Heart right ventricle (tissue), 16 donors: ENCODE data around the gene KRT73. TPM values are rescaled to one million over a fixed set of nuclear protein-coding genes. Genes with fewer than 3 reads are reported as not detected.

Experiments used
- ATAC-seq, 8 donors: fragments of 200-7000 bp; cut with Tn5 transposase; one replicate each; pipeline ENCODE4 v1.9.1; 2020; ENCODE audit warnings: mild to moderate bottlenecking in 8 of 8, moderate library complexity in 8 of 8, moderate number of reproducible peaks in 1 of 8
- DNase-seq, 2 donors: peaks; one replicate each; pipeline ENCODE4 v3.0.0-alpha.2; 2020
- H3K27ac ChIP-seq, 10 donors: fragments of 200-600 bp; sonication (generic) in 2 of 10; one replicate each; pipeline versions ENCODE4 v1.5.0 to v1.8.0; 2020 to 2022; ENCODE audit warnings: mild to moderate bottlenecking in 3 of 10
- H3K27me3 ChIP-seq, 7 donors: fragments of 200-600 bp; one replicate each; pipeline ENCODE4 v1.8.0; 2021 to 2022; ENCODE audit warnings: mild to moderate bottlenecking in 2 of 7
- H3K36me3 ChIP-seq, 9 donors: fragments of 200-600 bp; sonication (generic) in 1 of 9; one replicate each; pipeline versions ENCODE4 v1.5.0 to v1.8.0; 2020 to 2022; ENCODE audit warnings: mild to moderate bottlenecking in 2 of 9
- H3K4me1 ChIP-seq, 9 donors: fragments of 200-600 bp; sonication (generic) in 1 of 9; one replicate each; pipeline versions ENCODE4 v1.5.0 to v1.8.0; 2020 to 2022; ENCODE audit warnings: mild to moderate bottlenecking in 4 of 9
- H3K4me3 ChIP-seq, 10 donors: fragments of 200-600 bp; sonication (generic) in 2 of 10; one replicate each; pipeline versions ENCODE4 v1.5.0 to v1.8.0; 2020 to 2022; ENCODE audit warnings: mild to moderate bottlenecking in 7 of 10, moderate library complexity in 2 of 10
- H3K9me3 ChIP-seq, 11 donors: fragments of 200-600 bp in 10 of 11; sonication (generic) in 2 of 11; one replicate each; pipeline versions ENCODE4 v1.5.0 to v1.8.0; 2013 to 2022; ENCODE audit warnings: mild to moderate bottlenecking in 2 of 11, control low read depth in 1 of 11, moderate library complexity in 1 of 11
- CTCF ChIP-seq, 9 donors: fragments of 200-600 bp; sonication (generic) in 2 of 9; IDR thresholded peaks; one replicate each; pipeline versions ENCODE4 v1.5.0 to v1.8.0; 2021 to 2022; ENCODE audit warnings: antibody characterized with exemption in 9 of 9, mild to moderate bottlenecking in 5 of 9, moderate library complexity in 1 of 9
- WGBS, 2 donors: extraction: QIAGEN DNeasy Blood & Tissue Kit; methylation state at CpG; one replicate each; pipeline ENCODE4 v1.1.7; 2013; ENCODE audit warnings: inconsistent platforms in 1 of 2; 5-methylcytosine and 5-hydroxymethylcytosine counted together
- intact Hi-C, 10 donors: fragments of 100-400 bp; cut with DNase I; formaldehyde crosslinking; loops; one replicate each; pipeline versions ENCODE4 v1.11.1 to v1.14.2; 2022
- polyA plus RNA-seq, 2 donors: library from polyadenylated mRNA; stranded (reverse); fragments of 200-250 nt; gene quantifications; one replicate each; pipeline ENCODE4 v1.2.3, GENCODE V29; 2013
- total RNA-seq, 10 donors: library from RNA; stranded (reverse); fragmentation: NEBNext Ultra II Directional in 3 of 10; extraction: Animal tissue kit (Norgen Biotek cat#: 25700) in 3 of 10; gene quantifications; one replicate each; pipeline versions ENCODE4 v1.2.1 to v1.2.4, GENCODE V29; 2021 to 2023
- donor health status: Arrhythmogenic right ventricular cardiomyopathy.
- donor health status: ischemic (EF 13 %, LVEDD 7.1; RV severe dilation, severe dysfunction).
- donor health status: healthy with polysubstance abuse.
- donor health status: DM: no; HTN: yes; CAD: no.
- donor health status: DM: no; HTN: no; CAD: no.
- donor health status: ischemic (EF 25% LVEDD 6.9; RV normal size, moderate dysfunction).
- donor health status: ischemic (EF 25% LVEDD 5.7; RV mildly dilated, moderate dysfunction).
- donor health status: healthy.
- donor health status: DM: yes; HTN: yes; CAD: no.
- donor health status: Ischemic cardiomyopathy.
- donor health status: ischemic (EF 35%, LVEDD 5.7; RV mildly dilated, moderate dysfunction).
- donor health status: nonischemic (EF 11% LVEDD 7.7; RV severe dilation, severe dysfunction).
- donor health status: DM: yes; HTN: yes; CAD: no.
- donor health status: PGD.
- donor health status: ischemic (EF 29% LVEDD 5.4; RV normal size, mild dysfunction).
- donor health status: nonischemic (EF 23%, LVEDD 6.1; RV moderate dilation, normal function).

KRT73 gene
- total and polyA plus RNA-seq, 12 donors, result not detected

DNA sequence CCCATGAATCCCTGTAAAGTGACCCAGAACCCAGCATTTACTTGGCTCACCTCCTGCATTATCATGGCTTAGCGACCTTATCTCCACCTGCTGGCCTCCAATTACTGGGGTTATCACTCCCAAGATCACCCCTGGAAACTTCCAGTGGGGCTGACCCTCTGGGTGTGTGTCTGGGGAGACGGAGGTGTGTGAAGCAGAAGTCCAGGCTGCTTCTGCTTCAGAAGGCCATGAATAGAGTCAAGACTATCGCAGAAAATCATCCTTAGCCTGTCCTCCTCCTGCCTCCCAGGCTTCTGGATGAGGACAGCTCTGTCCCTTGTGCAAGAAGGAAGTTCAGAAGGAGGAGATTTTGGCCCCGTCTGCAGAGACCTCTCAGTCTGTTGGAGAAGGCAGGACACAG lies 16.7 kb downstream of the KRT73 start:
- 39 to 63% methylated on average over 4 of the region's 4 CpGs for WGBS, 2 donors
- Histone ChIP-seq H3K4me3 (no peak overlapping the region), H3K9me3 (no peaks in the 10 kb centered on the region), H3K4me1 (peaks cover 0 to 4% (median 0%) of the 10 kb centered on the region in 9 donors), H3K36me3 (no peaks in the 10 kb centered on the region), H3K27ac (no peak overlapping the region), H3K27me3 (peaks cover 16 to 75% (median 65%) of the 10 kb centered on the region in 7 donors)
- intact Hi-C loops, result no loop called here
- no peak for ATAC-seq
- DNase-seq, result no peak
- no peak for TF ChIP-seq CTCF (IDR thresholded peaks at IDR 0.05)

- H3K4me3 ChIP-seq, result peak within 1 kb of the TSS in 1 of 10 donors; percentile 5
- DNase-seq (no peak), ATAC-seq (peak in 1 of 8 donors; percentile 37)
- no peak within 1 kb of the TSS for H3K27ac ChIP-seq
- WGBS, 2 donors, result 20 to 22% methylated on average over 48 of the region's 48 CpGs
- peaks cover 16 to 77% (median 63%) of the 10 kb centered on the region in 7 donors for H3K27me3 ChIP-seq
- H3K4me1 ChIP-seq, result peaks cover 0 to 4% (median 0%) of the 10 kb centered on the region in 9 donors
- intact Hi-C loops, result no loop called here
- H3K9me3 ChIP-seq, result no peaks in the 10 kb centered on the region
- no peaks in the 10 kb centered on the region for H3K36me3 ChIP-seq
- TF ChIP-seq CTCF (IDR thresholded peaks at IDR 0.05), result no peak
These were observed 17.3 kb downstream of the KRT73 start, which contains the start of gene KRT72 for GRCh38 chr12:52600941-52601481. KRT72 (minus strand) TSS chr12:52601463; CDS start chr12:52601452, 11 bp downstream.

DNA sequence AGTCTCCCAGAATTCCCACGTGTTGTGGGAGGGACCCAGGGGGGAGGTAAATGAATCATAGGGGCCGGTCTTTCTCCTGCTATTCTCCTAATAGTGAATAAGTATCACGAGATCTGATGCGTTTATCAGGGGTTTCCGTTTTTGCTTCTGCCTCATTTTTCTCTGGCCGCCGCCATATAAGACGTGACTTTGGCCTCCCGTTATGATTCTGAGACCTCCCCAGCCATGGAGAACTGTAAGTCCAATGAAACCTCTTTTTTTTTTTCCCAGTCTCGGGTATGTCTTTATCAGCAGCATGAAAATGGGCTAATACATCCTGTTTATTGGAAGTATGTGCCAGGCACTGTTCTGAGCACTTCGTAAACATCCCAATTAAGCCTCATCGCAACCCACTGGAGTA lies 17.9 kb downstream of the KRT73 start:
- Histone ChIP-seq H3K27ac (no peak overlapping the region), H3K9me3 (no peaks in the 10 kb centered on the region), H3K27me3 (peaks cover 16 to 76% (median 63%) of the 10 kb centered on the region in 7 donors), H3K36me3 (no peaks in the 10 kb centered on the region), H3K4me1 (peaks cover 0 to 4% (median 0%) of the 10 kb centered on the region in 9 donors), H3K4me3 (no peak overlapping the region)
- intact Hi-C loops, result no loop called here
- no peak for TF ChIP-seq CTCF (IDR thresholded peaks at IDR 0.05)
- DNase-seq, result no peak
- no peak for ATAC-seq
- 84 to 87% methylated on average over 12 of the region's 12 CpGs for WGBS, 2 donors

DNA sequence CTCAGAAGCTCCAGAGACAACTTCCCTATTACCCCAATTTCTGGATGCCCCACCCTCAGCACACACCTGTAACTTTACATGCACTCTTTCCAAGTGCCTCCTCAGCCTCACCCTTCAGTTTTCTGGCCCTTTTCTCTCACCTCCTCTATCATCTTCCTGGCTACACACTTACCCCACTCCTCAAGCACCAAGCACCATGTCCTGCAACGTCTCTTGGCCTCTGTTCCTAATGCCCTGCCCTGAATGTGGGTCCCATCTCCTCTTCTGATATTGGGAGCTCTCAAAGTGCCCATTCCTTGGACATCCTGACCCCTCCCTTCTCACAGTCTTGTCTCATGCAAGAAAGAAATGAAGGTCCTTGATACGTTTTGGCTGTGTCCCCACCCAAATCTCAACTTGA lies 18.3 kb downstream of the KRT73 start:
- Histone ChIP-seq H3K4me3 (no peak overlapping the region), H3K9me3 (no peaks in the 10 kb centered on the region), H3K4me1 (peaks cover 0 to 4% (median 0%) of the 10 kb centered on the region in 9 donors), H3K36me3 (no peaks in the 10 kb centered on the region), H3K27me3 (peaks cover 16 to 76% (median 63%) of the 10 kb centered on the region in 7 donors), H3K27ac (no peak overlapping the region)
- 50 to 54% methylated on average over 2 of the region's 2 CpGs for WGBS, 2 donors
- intact Hi-C loops, result no loop called here
- no peak for TF ChIP-seq CTCF (IDR thresholded peaks at IDR 0.05)
- no peak for ATAC-seq
- no peak for DNase-seq
